GM23248 (cell line): Measurements from ENCODE around the gene KRT71.

ENCODE experiments used
- EZH2 ChIP-seq: fragments of 200-600 bp; sonication (generic); IDR thresholded peaks from 2 replicates; pipeline ENCODE4 v1.6.1; 2018; ENCODE audit warnings: antibody characterized with exemption, mild to moderate bottlenecking; ENCODE audit not compliant: insufficient read depth, poor library complexity, severe bottlenecking
- EZH2phosphoT487 ChIP-seq: fragments of 200-600 bp; sonication (generic); IDR thresholded peaks from 2 replicates; pipeline ENCODE4 v1.6.1; 2018; ENCODE audit warnings: antibody characterized with exemption, moderate library complexity, mild to moderate bottlenecking, low read depth; ENCODE audit not compliant: insufficient read depth

DNA sequence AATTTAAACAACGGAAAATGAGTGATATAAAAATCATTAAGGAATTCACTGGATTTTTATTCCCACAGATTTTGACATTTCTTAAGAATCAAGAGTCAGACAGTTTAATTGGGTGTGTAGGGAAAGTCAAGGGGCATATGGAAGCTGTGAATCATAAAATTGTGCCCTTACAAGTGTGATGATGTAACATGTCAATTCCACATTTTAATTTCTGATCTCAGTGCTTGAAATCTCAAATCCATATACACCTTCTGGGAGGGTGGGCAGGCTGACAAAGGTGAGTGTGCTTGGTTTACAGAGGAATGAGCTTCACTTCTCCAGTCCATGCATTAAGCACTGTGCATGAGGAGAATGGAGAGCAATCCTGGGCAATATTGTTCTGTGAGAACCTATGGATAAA lies 58.8 kb downstream of the KRT71 start:
- TF ChIP-seq EZH2 (no peak), EZH2phosphoT487 (no peak)
